Activated CD8-positive, alpha-beta memory T cell treated with anti-CD3 and anti-CD28 coated beads, Interleukin-2, amount 50 U/mL, for 1 hour (primary cell): ENCODE results near the gene SLC37A4.
"Not testable (repeated sequence)": the region's sequence is repeated elsewhere in the genome, so short reads cannot be mapped to it uniquely, and the experiment has no call there.

Experiments used
- DNase-seq: peaks from one replicate; pipeline ENCODE4 v3.0.0-alpha.2; 2020; ENCODE audit errors: extremely low read depth

Gene SLC37A4

DNA sequence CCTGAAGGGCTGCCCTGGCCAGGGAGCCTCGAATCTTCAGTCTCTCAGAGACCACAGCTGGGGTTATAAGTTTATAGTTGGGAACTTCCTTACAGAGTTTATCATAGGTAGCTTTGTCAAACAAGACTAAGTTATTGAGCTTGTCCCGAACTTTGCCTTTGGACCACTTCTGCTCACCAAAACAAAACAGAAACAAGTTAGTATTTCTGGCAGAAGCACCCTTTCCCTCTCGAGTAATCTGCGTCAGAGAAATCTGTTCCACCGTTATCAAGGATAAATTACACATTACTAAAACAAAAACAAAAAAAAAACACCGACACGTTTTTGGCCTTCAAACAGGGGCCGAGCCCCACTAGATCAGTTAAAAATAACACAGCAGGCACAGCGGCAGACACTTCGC is 13.3 kb downstream of the SLC37A4 start:
- DNase-seq = not testable (repeated sequence)

GRCh38 chr11:119016216-119017009 is 14.3 kb downstream of the SLC37A4 start:
- no peak for DNase-seq

- DNase-seq = no peak
These were observed 15.5 kb downstream of the SLC37A4 start for GRCh38 chr11:119015054-119015611.

GRCh38 chr11:119014209-119014924 is 16.3 kb downstream of the SLC37A4 start:
- no peak for DNase-seq

GRCh38 chr11:119012629-119013170 is 18.0 kb downstream of the SLC37A4 start:
- DNase-seq = no peak

DNA sequence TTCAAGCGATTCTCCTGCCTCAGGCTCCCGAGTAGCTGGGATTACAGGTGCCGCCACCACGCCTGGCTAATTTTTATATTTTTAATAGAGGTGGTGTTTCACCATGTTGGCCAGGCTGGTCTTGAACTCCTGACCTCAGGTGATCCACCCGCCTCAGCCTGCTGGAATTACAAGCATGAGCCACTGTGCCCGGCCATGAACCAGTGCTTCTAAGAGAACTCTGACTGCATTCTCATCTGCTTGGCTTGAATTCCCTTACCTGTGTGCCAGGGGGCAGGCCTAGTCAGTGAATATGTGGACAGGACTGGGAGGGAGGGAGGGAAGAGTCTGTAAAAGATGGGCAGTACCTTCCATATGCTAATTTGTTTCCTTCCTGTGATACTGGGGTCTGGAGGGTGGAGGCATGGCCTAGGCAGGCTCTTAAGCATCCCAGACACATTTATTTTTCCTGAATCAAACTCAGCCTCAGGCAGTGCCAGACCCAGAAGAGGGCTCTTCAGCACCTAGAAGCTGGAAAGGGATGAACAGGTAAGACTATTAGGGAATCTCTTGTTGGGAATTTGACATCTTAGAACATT is 19.1 kb downstream of the SLC37A4 start:
- no peak for DNase-seq

GRCh38 chr11:119006656-119007055 is 24.0 kb downstream of the SLC37A4 start:
- DNase-seq = no peak

GRCh38 chr11:119000906-119001305 is 29.8 kb downstream of the SLC37A4 start:
- no peak for DNase-seq

DNA sequence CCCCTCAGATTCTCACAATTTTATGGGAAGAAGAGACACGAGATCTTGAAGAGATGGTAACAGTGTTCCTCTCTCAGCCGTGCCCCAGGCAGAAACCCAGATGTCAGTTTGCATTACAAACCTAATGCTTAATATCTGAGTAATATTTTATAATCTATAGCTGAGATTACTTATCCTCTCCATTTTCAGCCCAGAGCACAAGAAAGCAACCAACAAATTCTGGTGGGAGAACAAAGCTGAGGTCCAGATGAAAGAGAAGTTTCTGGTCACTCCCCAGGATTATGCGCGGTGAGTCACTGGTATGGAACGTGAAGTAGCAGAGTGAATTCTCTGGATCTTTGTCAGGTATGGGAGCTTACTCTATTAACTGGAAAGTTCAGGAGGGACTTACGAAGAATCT is 31.9 kb downstream of the SLC37A4 start:
- DNase-seq = no peak

- no peak for DNase-seq
These were observed 32.3 kb downstream of the SLC37A4 start for GRCh38 chr11:118998388-118998717.

- peak; percentile 80 for DNase-seq
These were observed 32.9 kb downstream of the SLC37A4 start, which contains the start of gene CENATAC for GRCh38 chr11:118997627-118998387. CENATAC (plus strand) TSS chr11:118998138; CDS start chr11:118998198, 60 bp downstream.

GRCh38 chr11:118996926-118997626 is 33.6 kb downstream of the SLC37A4 start:
- DNase-seq = no peak

DNA sequence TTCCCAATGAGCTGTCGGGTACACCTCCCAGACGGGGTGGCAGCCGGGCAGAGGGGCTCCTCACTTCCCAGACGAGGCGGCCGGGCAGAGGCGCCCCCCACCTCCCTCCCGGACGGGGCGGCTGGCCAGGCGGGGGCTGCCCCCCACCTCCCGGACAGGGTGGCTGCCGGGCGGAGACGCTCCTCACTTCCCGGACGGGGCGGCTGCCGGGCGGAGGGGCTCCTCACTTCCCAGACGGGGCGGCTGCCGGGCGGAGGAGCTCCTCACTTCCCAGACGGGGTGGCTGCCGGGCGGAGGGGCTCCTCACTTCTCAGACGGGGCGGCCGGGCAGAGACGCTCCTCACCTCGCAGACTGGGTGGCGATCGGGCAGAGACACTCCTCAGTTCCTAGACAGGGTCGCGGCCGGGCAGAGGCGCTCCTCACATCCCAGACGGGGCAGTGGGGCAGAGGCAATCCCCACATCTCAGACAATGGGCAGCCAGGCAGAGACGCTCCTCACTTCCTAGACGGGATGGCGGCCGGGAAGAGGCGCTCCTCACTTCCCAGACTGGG is 39.1 kb downstream of the SLC37A4 start:
- DNase-seq = not testable (repeated sequence)

DNA sequence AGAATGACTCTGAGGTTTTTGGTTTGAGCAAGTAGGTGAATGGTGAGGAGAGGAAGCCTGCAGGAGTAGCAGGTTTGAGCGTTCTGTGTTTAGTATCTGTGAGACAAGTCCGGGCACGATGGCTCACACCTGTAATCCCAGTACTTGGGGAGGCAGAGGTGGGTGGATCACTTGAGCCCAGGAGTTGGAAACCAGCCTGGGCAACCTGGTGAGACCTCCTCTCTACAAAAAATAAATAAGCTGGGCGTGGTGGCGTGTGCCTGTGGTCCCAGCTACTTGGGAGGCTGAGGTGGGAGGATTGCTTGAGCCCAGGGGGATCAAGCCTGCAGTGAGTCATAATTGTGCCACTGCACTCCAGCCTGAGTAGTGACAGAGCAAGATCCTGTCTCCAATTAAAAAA is 42.4 kb downstream of the SLC37A4 start:
- DNase-seq = no peak

DNA sequence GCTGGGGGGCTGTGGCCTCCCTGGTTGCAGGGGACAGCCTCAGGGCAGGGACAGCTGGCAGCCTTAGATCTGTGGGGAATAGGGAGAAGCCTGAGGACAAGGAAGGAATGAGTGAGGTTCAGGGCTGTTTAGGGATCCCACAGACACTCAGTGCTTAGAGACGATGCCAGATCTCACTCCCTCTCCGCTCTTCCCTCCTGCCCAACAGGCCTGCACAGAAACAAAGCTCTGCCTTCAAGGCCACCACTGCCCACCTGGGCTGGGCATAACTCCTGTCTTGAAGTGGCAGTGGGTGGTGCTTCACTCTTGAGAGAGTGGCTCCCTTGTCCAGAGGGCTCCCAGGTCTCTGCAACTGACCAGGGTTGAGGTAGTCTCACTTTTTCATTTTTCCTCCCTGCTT is 45.9 kb downstream of the SLC37A4 start:
- no peak for DNase-seq

GRCh38 chr11:118984337-118984736 is 46.3 kb downstream of the SLC37A4 start:
- not testable (repeated sequence) for DNase-seq

GRCh38 chr11:118980191-118980881 is 50.3 kb downstream of the SLC37A4 start:
- DNase-seq = no peak

- no peak for DNase-seq
These were observed 51.2 kb downstream of the SLC37A4 start for GRCh38 chr11:118979434-118979833.

GRCh38 chr11:118975771-118976709 is 54.6 kb downstream of the SLC37A4 start:
- no peak for DNase-seq
